Measurements from ENCODE around the gene CCDC186. TPM values are rescaled to one million over a fixed set of nuclear protein-coding genes. Genes with fewer than 3 reads are reported as not detected.

Gene CCDC186
- total RNA-seq, result 9.0 and 9.4 TPM in 2 replicates

GRCh38 chr10:114173921-114174694, at the start of gene CCDC186:
CCDC186 (minus strand) TSS chr10:114174203; CDS start chr10:114163268, 10,935 bp downstream.
- intact Hi-C loops (cut with micrococcal nuclease), result loop anchor here (2.0 to 10.0 kb wide), 7 partner anchors 131 to 761 kb away; partner anchors contain the start of genes DCLRE1A, NHLRC2 and TRUB1
- Mint-ChIP-seq H3K36me3 (ENCODE audit: low read depth) (peaks cover 22% of the 10 kb centered on the region), H3K4me3 (peak within 1 kb of the TSS; percentile 100), H3K27ac (peak within 1 kb of the TSS; percentile 97), H3K27me3 (peaks cover 23% of the 10 kb centered on the region), H3K4me1 (peaks cover 22% of the 10 kb centered on the region), H3K9me3 (no peaks in the 10 kb centered on the region)
- DNase-seq, result peak; percentile 99

GRCh38 chr10:114223066-114223465, 49.1 kb upstream of the CCDC186 start:
- H3K9me3 Mint-ChIP-seq, result no peaks in the 10 kb centered on the region
- peaks cover 37% of the 10 kb centered on the region for H3K27me3 Mint-ChIP-seq
- intact Hi-C loops (cut with micrococcal nuclease), result no loop called here
- H3K27ac Mint-ChIP-seq, result no peak overlapping the region
- no peak for DNase-seq
- no peak overlapping the region for H3K4me3 Mint-ChIP-seq
- no peaks in the 10 kb centered on the region for H3K36me3 Mint-ChIP-seq (ENCODE audit: low read depth)
- H3K4me1 Mint-ChIP-seq, result no peaks in the 10 kb centered on the region

GRCh38 chr10:114221235-114221634, 47.2 kb upstream of the CCDC186 start:
- H3K36me3 Mint-ChIP-seq (ENCODE audit: low read depth), result no peaks in the 10 kb centered on the region
- H3K27me3 Mint-ChIP-seq, result peaks cover 38% of the 10 kb centered on the region
- no peak overlapping the region for H3K4me3 Mint-ChIP-seq
- no peak overlapping the region for H3K27ac Mint-ChIP-seq
- intact Hi-C loops (cut with micrococcal nuclease), result no loop called here
- no peaks in the 10 kb centered on the region for H3K4me1 Mint-ChIP-seq
- DNase-seq, result no peak
- H3K9me3 Mint-ChIP-seq, result no peaks in the 10 kb centered on the region

GRCh38 chr10:114220281-114220680, 46.3 kb upstream of the CCDC186 start:
- Mint-ChIP-seq H3K9me3 (no peaks in the 10 kb centered on the region), H3K4me3 (no peak overlapping the region), H3K27me3 (peaks cover 39% of the 10 kb centered on the region), H3K27ac (no peak overlapping the region), H3K4me1 (no peaks in the 10 kb centered on the region), H3K36me3 (ENCODE audit: low read depth) (no peaks in the 10 kb centered on the region)
- DNase-seq, result no peak
- intact Hi-C loops (cut with micrococcal nuclease), result no loop called here

- H3K4me1 Mint-ChIP-seq, result no peaks in the 10 kb centered on the region
- DNase-seq, result no peak
- no peak overlapping the region for H3K4me3 Mint-ChIP-seq
- no peak overlapping the region for H3K27ac Mint-ChIP-seq
- H3K9me3 Mint-ChIP-seq, result no peaks in the 10 kb centered on the region
- intact Hi-C loops (cut with micrococcal nuclease), result no loop called here
- H3K36me3 Mint-ChIP-seq (ENCODE audit: low read depth), result no peaks in the 10 kb centered on the region
- peaks cover 36% of the 10 kb centered on the region for H3K27me3 Mint-ChIP-seq
Measured at GRCh38 chr10:114215033-114215432, 41.0 kb upstream of the CCDC186 start.

- H3K36me3 Mint-ChIP-seq (ENCODE audit: low read depth), result no peaks in the 10 kb centered on the region
- H3K27ac Mint-ChIP-seq, result no peak overlapping the region
- H3K9me3 Mint-ChIP-seq, result no peaks in the 10 kb centered on the region
- no peaks in the 10 kb centered on the region for H3K4me1 Mint-ChIP-seq
- peaks cover 28% of the 10 kb centered on the region for H3K27me3 Mint-ChIP-seq
- H3K4me3 Mint-ChIP-seq, result no peak overlapping the region
- DNase-seq, result no peak
- intact Hi-C loops (cut with micrococcal nuclease), result no loop called here
Measured at GRCh38 chr10:114212153-114212552, 38.1 kb upstream of the CCDC186 start.

GRCh38 chr10:114208351-114208750, 34.3 kb upstream of the CCDC186 start:
- H3K27ac Mint-ChIP-seq, result no peak overlapping the region
- no peaks in the 10 kb centered on the region for H3K36me3 Mint-ChIP-seq (ENCODE audit: low read depth)
- peaks cover 28% of the 10 kb centered on the region for H3K27me3 Mint-ChIP-seq
- H3K4me3 Mint-ChIP-seq, result no peak overlapping the region
- H3K9me3 Mint-ChIP-seq, result no peaks in the 10 kb centered on the region
- no peaks in the 10 kb centered on the region for H3K4me1 Mint-ChIP-seq
- intact Hi-C loops (cut with micrococcal nuclease), result no loop called here
- no peak for DNase-seq

- no peak for DNase-seq
- H3K27me3 Mint-ChIP-seq, result peaks cover 33% of the 10 kb centered on the region
- no peaks in the 10 kb centered on the region for H3K36me3 Mint-ChIP-seq (ENCODE audit: low read depth)
- no peaks in the 10 kb centered on the region for H3K4me1 Mint-ChIP-seq
- intact Hi-C loops (cut with micrococcal nuclease), result no loop called here
- H3K4me3 Mint-ChIP-seq, result no peak overlapping the region
- no peaks in the 10 kb centered on the region for H3K9me3 Mint-ChIP-seq
- H3K27ac Mint-ChIP-seq, result no peak overlapping the region
Measured at GRCh38 chr10:114207349-114207748, 33.3 kb upstream of the CCDC186 start.

GRCh38 chr10:114206902-114207301, 32.9 kb upstream of the CCDC186 start:
- Mint-ChIP-seq H3K27ac (no peak overlapping the region), H3K4me1 (no peaks in the 10 kb centered on the region), H3K4me3 (no peak overlapping the region), H3K27me3 (peaks cover 32% of the 10 kb centered on the region), H3K36me3 (ENCODE audit: low read depth) (no peaks in the 10 kb centered on the region), H3K9me3 (no peaks in the 10 kb centered on the region)
- intact Hi-C loops (cut with micrococcal nuclease), result no loop called here
- DNase-seq, result no peak

- intact Hi-C loops (cut with micrococcal nuclease), result no loop called here
- H3K27ac Mint-ChIP-seq, result no peak overlapping the region
- H3K9me3 Mint-ChIP-seq, result no peaks in the 10 kb centered on the region
- no peaks in the 10 kb centered on the region for H3K36me3 Mint-ChIP-seq (ENCODE audit: low read depth)
- H3K4me3 Mint-ChIP-seq, result no peak overlapping the region
- DNase-seq, result no peak
- no peaks in the 10 kb centered on the region for H3K4me1 Mint-ChIP-seq
- peaks cover 39% of the 10 kb centered on the region for H3K27me3 Mint-ChIP-seq
Measured at GRCh38 chr10:114202812-114203211, 28.8 kb upstream of the CCDC186 start.

- H3K9me3 Mint-ChIP-seq, result no peaks in the 10 kb centered on the region
- no peaks in the 10 kb centered on the region for H3K36me3 Mint-ChIP-seq (ENCODE audit: low read depth)
- H3K27me3 Mint-ChIP-seq, result peaks cover 43% of the 10 kb centered on the region
- H3K4me1 Mint-ChIP-seq, result peaks cover 6% of the 10 kb centered on the region
- no peak for DNase-seq
- H3K27ac Mint-ChIP-seq, result no peak overlapping the region
- intact Hi-C loops (cut with micrococcal nuclease), result no loop called here
- H3K4me3 Mint-ChIP-seq, result no peak overlapping the region
Measured at GRCh38 chr10:114199239-114199638, 25.2 kb upstream of the CCDC186 start.

GRCh38 chr10:114195079-114195478, 21.1 kb upstream of the CCDC186 start:
- DNase-seq, result no peak
- H3K36me3 Mint-ChIP-seq (ENCODE audit: low read depth), result no peaks in the 10 kb centered on the region
- H3K4me3 Mint-ChIP-seq, result no peak overlapping the region
- H3K9me3 Mint-ChIP-seq, result no peaks in the 10 kb centered on the region
- no peak overlapping the region for H3K27ac Mint-ChIP-seq
- intact Hi-C loops (cut with micrococcal nuclease), result loop anchor here (1.0 kb wide), 1 partner anchor 23 kb away; no protein-coding TSS in a partner anchor
- H3K4me1 Mint-ChIP-seq, result peaks cover 6% of the 10 kb centered on the region
- peaks cover 45% of the 10 kb centered on the region for H3K27me3 Mint-ChIP-seq

- H3K4me1 Mint-ChIP-seq, result no peaks in the 10 kb centered on the region
- H3K27me3 Mint-ChIP-seq, result peaks cover 44% of the 10 kb centered on the region
Measured at GRCh38 chr10:114189700-114190099, 15.7 kb upstream of the CCDC186 start.

GRCh38 chr10:114188900-114189299, 14.9 kb upstream of the CCDC186 start:
- H3K4me3 Mint-ChIP-seq, result no peak overlapping the region
- H3K27me3 Mint-ChIP-seq, result peaks cover 43% of the 10 kb centered on the region
- no peaks in the 10 kb centered on the region for H3K36me3 Mint-ChIP-seq (ENCODE audit: low read depth)

More at GRCh38 chr10:114189700-114190099, 15.7 kb upstream of the CCDC186 start:
- H3K4me3 Mint-ChIP-seq, result no peak overlapping the region
- no peak overlapping the region for H3K27ac Mint-ChIP-seq
- intact Hi-C loops (cut with micrococcal nuclease), result no loop called here
- DNase-seq, result no peak
- H3K9me3 Mint-ChIP-seq, result no peaks in the 10 kb centered on the region
- no peaks in the 10 kb centered on the region for H3K36me3 Mint-ChIP-seq (ENCODE audit: low read depth)

More at GRCh38 chr10:114188900-114189299, 14.9 kb upstream of the CCDC186 start:
- H3K4me1 Mint-ChIP-seq, result no peaks in the 10 kb centered on the region
- H3K27ac Mint-ChIP-seq, result no peak overlapping the region
- intact Hi-C loops (cut with micrococcal nuclease), result no loop called here
- H3K9me3 Mint-ChIP-seq, result no peaks in the 10 kb centered on the region
- no peak for DNase-seq

All from activated CD4-positive, alpha-beta T cell treated with anti-CD3 and anti-CD28 coated beads, Interleukin-2, amount 10 ng/mL, durations not matched to agents 24 days and 14 days (primary cell).